GM19023 (cell line): Measurements from ENCODE around the gene MACROD2.
A peak's percentile ranks its signal among the peaks of the same experiment; 100 is the strongest.

Experiments
- ATAC-seq: cut with Tn5 transposase; IDR thresholded peaks from one replicate; pipeline ENCODE4 v1.9.1; 2021; ENCODE audit warnings: mild to moderate bottlenecking, moderate library complexity; ENCODE audit not compliant: unreplicated experiment

The MACROD2 gene

DNA sequence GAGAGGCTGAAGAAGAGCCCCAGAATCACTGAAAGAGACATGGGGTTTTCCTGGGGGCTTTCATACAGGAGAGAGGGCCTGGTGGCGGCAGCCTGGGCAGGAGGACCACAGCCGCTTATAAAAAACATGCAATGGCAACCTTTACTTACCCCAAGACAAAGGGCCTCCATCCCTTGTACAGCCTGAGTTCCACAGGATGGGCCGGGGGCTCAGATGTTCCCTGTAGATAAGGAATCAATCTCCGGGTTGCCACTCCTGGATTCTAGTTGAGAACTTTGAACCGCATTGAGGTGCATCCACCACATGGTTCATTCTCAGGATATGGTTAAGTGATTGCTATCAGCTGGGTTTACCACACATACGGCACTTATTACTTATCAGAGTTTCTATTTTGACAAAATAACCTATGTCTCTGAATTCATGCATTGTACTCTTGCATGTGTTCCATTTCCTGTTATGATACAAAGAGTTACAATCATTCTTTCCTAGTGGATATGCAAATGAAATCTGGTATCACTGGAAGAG, 1900.3 kb downstream of the MACROD2 start:
- peak; percentile 80 for ATAC-seq

DNA sequence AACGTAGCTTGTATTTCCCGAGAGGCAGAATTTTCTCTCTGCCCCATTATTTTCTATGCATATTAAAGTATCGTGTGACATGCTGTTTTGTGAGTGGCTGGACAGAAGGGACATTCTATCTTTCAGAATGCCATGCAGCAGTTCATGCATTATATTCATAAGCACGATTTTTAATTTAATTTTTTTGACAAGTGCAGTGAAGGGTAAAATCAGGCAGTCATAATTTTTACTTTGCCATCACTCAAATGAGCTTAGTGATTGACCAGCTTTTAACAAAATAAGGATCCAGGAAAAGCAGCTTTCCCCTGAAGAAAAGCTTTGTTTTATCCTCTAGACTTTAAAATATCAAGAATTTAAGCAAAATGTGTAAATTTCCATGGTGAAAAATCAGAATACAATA, 1904.7 kb downstream of the MACROD2 start:
- no peak for ATAC-seq

DNA sequence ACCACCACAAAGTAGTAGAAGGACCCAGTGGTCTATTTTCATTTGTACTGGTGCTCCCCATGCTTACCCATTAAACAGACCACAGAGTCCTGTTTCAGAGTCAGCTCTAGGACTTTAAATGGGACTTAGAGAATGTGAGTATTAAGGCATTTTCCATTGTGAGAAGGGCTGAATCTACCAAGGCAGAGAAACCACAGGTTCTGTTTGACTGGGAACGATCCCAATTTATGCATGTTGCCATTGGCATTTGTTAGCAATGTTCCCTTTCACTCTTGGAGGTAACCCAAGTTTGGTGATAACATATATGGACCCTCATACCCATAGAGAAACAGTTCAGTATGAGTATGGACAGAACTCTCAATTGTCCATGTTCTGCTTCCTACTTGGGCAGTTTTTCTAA, 1905.1 kb downstream of the MACROD2 start:
- ATAC-seq = no peak

DNA sequence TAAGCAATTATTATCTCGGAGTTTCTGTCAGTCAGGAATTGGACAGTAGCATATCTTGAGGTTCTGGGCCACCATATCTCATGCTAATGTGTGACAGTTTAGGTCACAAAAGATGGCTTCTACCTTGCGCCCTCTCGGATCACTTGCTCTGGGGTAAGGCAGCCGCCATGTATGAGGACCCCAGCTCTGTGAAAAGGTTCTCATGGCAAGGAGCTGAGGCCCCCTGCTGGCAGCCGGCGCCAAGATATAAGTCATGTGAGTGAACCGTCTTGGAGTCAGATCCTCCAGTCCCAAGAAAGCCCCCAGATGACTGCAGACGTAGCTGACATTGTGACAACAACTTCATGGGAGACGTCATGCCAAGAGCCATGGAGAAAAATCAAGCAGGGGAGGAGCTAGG, 1907.2 kb downstream of the MACROD2 start:
- no peak for ATAC-seq

DNA sequence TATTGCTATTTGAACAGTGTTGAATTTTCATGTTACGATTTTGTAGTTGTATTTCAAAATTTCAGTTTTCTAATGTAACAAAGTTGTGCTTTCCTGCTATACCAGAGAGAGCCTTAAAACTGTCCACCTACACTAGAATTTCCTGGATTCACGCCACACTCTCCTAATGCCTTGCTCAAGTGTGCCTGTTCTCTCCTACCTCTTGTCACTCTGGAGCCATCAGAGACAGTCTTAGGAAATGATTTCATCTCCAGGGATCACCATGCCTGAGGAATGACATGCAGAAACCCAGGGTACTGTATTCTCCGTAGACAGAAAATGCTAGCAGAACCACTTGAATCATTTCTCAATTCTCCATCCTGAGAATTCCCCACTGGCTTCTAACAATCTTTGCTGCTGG, 1910.3 kb downstream of the MACROD2 start:
- ATAC-seq = no peak

DNA sequence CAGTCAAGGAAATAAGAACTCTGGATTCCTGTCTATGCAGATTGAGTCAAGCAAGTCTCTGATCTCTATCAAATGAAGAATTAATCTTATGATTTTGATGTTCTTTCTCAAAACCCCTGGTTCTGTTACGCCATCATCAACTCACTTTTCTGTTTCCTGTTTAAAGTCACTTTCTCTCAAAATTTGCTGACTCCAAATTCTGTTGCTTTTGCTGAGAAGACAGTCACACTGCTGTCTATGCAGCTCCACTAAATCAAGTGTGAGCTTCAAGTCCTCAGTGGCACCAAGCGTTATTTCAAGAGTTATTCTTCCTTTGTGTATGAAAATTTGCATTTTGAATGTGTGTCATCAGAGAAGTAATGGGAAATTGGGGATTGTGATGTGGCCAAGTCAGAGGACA, 1914.7 kb downstream of the MACROD2 start:
- ATAC-seq = no peak

DNA sequence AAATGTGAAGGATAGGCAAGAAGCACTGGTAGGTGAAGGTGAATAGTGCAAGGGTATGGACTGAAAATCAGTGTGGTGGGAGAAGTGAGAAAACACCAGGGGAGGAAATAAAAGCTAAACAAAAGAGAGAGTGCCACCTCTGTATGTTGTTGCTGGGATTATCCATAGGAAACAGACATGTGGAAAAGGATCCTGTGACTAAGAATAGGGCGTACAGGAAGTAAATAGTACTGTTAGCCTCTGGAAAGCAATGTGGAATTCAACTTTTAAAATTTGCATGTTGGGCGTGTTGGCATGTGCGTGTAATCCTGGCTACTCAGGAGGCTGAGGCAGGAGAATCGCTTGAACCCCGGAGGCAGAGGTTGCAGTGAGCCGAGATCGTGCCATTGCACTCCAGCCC, 1916.3 kb downstream of the MACROD2 start:
- ATAC-seq = no peak

DNA sequence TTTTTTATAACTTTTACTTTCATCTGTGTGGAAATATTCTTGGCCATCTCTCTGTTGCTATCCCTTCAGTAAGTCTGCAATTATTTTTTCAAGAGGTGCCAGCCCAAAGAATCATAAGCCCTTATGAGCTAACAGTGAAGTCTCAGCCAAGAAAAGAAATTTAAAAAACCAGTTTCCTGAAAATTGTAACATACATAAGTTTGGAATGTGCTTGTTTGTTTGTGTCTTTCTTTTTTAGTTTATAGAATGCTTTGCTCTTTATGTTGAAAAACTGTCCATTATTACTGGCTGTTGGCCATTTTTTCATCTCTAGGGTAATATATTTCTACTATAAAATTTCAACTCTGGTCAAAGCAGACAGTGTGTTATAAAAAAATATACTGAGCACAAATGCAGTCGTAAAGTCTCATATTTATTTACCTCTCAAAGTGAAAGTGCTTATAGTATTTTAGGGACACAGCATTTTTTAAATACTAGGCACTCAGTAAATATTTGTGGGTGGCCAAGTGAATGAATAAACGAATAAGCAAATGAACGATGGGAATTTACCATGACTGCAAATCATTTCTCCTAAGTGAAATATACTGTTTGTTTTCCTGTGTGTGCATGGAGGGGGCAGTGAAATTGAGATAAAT, 1918.2 kb downstream of the MACROD2 start:
- no peak for ATAC-seq

DNA sequence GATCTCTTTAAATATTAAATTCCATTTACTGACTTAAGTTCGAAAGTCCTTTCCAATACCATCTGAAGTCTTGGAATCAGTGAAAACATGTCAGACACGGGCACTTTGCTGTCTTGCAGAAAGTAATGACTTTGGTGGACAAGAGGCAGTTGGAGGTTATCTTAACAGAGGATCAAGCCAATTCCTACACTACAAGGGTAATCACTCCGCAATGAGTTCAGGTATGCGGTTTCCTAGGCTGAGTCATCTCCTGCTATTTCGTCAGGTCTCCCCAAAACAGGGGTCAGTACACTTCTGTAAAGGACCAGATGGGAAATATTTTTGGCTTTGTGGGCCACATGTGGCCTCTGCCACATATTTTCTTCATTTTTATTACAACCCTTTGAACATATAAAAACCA, 1921.3 kb downstream of the MACROD2 start:
- no peak for ATAC-seq

DNA sequence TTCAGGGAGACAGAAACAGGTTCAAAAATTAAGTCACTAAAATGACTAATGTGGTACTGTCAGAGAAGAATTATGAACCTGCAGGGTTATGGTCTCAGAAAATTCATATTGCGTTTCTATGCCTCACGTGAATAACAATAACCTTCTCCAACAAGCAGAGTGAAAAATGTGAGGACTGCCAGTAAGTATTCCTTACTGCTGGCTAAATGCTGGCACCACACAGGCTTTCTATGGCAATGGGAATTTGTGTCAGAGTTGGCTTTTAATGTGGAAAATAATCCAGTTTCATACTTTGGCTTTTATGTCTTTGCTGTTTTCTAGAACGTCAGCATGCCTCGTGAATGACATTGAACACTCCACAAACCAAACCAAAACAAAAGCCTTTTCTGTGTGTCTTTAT, 1922.0 kb downstream of the MACROD2 start:
- ATAC-seq = no peak

DNA sequence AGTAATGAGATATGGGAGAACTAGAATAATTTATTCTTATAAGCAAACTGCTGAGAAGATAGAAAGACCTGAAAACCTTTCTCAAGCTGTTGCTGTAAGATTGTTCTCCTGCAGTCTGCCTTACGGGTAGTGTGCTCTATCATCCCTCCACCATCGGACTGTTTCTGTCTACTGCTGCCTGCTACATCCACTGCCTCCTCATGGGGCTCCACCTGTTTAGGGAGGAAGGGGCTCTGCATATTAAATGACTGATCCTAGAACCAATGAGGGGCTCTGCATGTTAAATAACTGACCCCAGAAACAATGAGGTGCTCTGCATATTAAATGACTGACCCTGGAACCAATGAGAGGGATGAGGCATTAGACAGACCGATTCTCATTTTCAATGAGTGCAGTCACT, 1923.3 kb downstream of the MACROD2 start:
- no peak for ATAC-seq

DNA sequence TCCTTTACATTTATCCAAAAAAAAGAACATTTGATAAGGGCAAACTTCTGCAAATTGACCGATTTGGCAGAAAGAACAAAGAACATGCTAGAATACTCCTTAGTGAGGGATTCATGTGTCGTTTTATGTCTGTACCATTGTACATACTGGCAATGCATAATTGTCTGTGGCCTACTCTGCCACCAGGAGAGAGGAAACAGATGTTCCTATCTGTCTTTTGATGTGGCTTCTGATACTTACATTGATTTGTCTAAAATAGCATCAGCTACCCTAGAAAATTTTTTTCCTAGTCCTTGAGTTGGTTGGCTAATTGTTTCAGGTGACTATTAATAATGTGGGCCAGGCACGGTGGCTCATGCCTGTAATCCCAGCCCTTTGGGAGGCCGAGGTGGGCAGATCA, 1923.8 kb downstream of the MACROD2 start:
- ATAC-seq = no peak

DNA sequence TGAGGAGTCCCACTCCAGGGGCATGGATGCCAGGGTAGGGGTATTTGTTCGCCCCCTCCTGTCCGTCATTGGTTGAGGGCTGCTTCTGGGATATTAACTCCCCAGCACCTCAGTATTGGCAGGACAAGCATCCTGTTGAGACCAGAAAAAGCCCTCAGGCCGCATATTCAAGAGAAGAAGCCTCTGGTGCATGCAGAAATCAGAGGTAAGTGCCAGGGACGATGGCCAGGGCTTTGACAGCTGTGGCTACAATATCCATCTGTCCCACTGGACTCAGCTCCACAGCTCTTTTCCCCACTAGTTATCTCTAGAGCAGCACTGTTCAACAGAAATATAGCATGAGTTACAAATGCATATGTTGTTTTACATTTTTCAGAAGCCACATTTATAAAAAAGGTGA, 1926.6 kb downstream of the MACROD2 start:
- no peak for ATAC-seq

DNA sequence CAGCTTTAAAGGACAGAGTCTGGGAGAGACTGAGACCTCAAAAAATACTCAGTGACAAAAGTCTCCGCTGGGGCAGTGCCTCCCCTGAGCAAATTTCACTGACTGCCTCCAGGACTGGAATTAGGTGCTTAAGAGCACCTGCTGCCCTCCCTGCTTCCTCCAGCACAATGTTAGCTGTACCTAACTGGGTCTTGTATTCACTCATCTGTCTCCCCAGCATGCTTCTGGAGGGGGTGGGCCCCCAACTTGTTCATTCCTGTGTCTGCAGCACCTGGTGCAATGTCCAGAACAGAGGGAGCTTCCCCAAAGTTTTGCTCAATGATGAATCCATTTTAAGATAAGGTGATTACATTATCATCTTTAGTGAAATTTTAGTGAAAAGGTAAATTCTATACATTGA, 1927.2 kb downstream of the MACROD2 start:
- ATAC-seq = peak; percentile 44

DNA sequence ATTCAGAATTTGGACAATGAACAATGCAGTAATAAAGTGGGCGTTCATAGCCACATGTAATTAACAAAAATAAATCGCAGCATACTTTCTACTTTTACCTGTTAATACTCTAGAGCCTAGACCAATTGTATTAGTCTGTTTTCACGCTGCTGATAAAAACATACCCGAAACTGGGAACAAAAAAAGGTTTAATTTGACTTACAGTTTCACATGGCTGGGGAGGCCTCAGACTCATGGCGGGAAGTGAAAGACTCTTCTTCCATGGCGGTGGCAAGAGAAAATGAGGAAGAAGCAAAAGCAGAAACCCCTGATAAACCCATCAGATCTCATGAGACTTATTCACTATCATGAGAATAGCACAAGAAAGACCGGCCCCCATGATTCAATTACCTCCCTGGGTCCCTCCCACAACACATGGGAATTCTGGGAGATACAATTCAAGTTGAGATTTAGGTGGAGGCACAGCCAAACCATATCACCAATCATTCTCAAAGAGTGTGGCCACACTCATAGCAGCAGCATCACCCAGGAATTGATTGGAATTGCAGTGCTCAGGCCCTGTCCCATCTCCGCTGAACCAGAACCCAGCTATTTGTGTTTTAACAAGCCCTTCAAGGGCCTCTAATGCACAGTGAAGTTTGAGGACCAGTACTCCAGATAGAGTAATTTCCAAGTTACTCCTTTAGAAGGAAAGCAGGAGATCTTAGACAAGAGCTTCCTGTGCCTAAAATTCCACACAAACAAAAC, 1927.9 kb downstream of the MACROD2 start:
- ATAC-seq = peak; percentile 65

DNA sequence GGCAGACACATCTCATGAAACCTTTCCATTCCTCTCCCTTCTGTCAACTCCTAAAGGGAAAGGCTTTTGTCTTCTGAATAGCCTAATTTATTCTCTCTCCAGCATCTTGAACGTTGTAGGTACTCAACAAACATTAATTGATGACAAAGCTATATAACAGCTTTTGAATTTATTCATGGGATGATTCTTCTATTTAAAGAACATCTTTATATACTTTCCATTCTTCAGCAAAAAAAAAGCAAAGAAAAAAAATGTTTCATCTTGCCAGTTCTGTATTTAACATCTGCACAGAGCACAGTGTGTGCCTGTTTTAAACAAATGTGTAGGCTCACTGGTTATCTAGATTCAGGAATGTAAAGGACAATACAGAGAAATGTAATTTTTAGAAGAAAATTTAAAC, 1929.2 kb downstream of the MACROD2 start:
- no peak for ATAC-seq

DNA sequence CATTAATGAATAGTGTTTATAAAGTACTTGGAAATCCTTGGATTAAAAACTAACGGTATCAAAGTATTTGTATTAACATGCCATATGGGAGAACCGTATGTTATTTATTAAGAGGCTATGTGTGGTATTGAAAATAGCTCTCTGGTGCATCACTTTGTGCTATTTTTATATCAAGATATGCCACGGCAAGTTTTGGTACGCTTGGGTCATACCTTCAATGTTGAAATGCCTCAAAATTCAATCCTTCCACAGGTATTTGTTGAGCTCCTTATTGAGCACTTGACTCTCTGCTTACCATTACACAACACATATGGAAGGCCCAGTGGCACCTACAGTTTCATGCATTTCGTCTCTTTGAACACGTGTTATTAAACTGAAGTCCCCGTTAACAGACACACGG, 1930.1 kb downstream of the MACROD2 start:
- ATAC-seq = no peak

DNA sequence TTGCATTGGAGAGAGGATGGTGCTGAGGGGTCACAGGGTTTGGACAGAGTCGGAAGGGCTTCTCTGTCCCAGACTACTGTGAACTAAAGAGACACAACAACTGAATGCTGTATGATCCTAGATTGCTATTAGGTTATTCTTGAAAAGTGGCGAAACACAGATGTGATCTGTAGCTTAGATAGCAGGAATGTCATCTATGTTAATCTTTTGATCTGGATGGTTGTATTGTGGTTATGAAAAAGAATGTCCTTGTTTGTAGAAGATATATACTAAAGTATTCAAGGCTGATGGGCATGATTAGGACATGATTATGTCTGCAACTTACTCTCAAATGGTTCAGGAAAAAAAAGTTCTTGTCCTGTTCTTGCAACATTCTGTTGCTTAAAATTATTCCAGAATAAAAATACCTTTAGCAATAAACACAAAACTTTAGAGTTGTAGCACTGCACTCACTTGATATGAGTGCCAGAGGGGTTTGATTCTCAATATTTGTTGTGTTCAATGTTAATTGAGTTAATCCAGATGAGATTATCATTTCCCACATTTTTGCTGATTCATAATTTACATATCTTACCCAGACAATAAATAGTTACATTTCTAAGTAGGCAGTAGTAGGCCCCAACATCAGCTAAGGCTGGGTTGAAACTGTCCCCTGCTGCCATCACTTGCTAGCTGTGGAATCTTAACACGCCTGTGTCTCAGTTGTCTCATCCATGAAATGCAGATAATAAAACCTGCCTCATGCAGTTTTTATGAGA, 1932.8 kb downstream of the MACROD2 start:
- no peak for ATAC-seq

DNA sequence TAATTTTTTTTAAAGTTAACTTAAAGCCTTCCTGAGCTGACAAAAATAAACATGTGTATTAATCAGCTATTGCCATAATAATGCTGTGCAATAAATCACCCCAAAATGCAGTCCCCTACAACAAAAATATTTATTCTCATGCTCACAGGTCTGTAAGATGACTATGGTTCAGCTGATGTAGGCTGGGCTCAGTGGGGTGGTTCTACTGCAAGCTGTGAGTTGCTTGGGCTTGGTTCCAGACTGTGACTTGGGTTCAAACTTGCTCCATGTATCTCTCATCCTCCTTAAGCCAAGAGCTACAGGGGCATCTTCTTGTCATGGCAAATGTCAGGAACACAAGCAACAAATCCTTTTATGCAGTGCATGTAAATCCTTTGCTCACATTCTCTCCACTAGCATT, 1933.6 kb downstream of the MACROD2 start:
- no peak for ATAC-seq

DNA sequence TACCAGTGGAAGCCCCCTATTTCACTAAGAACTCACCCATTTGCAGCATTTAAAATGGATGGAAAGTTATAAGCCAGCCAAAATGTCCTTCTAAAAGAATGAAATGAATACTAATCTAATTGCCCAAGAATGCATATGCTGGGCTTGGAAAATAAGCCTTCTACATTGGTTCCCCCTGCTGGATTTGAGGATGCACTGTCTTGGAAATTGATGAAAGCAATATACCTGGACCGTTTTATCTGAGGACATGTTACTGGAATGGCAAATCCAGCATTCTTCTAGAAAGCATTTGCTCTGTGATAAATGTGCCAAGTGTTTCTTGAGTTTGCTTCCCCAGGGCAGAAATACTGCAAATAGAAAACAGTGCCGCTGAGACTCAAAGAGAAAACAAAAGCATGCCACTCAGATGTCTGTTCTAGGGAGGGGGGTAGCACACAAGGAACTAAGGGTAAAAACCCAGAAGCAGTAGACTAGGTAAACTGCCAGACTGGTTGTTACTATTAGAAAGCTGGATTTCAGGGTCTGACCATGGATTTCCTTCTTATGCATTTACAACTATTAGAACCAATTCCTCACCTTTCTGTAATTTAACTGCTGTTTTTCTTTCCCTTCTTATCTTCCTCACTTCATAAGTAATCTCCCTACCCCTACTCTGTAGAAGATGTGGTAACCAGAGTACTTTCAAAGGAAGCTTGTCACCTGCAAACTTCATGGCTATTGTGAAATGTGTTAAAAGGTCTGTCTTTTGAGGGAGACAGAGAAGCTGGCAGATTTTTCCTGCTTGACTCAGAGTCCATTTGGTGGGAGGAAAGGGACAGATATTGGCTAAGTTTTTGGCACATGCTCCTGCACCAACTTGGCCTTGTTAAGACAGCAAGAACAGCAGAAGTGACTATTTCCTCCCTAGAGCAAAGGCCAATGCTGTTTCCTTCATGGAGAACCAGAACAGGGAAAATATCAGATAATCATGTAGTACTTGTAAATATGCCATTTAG, 1935.3 kb downstream of the MACROD2 start:
- ATAC-seq = no peak

DNA sequence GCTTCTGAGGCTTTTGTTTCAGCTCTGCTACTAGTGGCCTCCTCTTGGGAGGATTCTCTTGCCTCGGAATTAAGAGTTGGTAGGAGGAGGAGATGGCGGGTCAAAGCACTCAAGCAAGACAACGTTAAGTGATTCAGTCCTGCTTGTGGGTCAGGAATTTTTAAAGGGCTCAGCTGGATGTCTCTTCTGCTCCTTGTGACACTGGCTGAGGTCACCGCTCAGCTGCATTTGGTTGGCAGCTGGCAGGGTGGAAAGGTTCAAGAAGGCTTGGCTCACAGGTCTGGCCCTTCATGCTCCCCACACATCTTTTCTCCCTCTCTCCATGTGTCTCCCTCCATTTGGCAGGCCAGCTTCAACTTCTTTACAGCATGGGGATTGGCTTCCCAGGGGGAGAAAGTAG, 1936.6 kb downstream of the MACROD2 start:
- ATAC-seq = no peak
